CD8-positive, alpha-beta memory T cell (primary cell): ENCODE data around the gene IFNB1. TPM values are rescaled to one million over a fixed set of nuclear protein-coding genes. Genes with fewer than 3 reads are reported as not detected.

Experiments
- CTCF ChIA-PET: fragments of 350-600 bp; sonication (Branson Sonifier 250); formaldehyde crosslinking; loops from one replicate; lab custom pipeline; 2021; ENCODE audit warnings: antibody characterized with exemption; lab: Charles Lee
- POLR2A ChIA-PET: fragments of 350-600 bp; sonication (Branson Sonifier 250); formaldehyde crosslinking; loops from one replicate; lab custom pipeline; 2021; ENCODE audit warnings: antibody characterized with exemption; lab: Charles Lee
- DNase-seq, 5 donors: peaks; one replicate each; pipeline versions ENCODE4 v3.0.0 to v3.0.0-alpha.2; 2020 to 2022; ENCODE audit warnings: mixed read lengths in 1 of 5
- H3K27ac ChIP-seq: one replicate; pipeline ENCODE4 v1.7.0; 2013; ENCODE audit warnings: low read depth, mild to moderate bottlenecking, low read length, moderate library complexity
- H3K27me3 ChIP-seq: 2 replicates; pipeline ENCODE4 v1.7.0; 2013; ENCODE audit warnings: low read length, mild to moderate bottlenecking; ENCODE audit not compliant: insufficient read depth, poor library complexity, severe bottlenecking
- H3K36me3 ChIP-seq: 2 replicates; pipeline ENCODE4 v1.7.0; 2013; ENCODE audit warnings: mild to moderate bottlenecking, low read length, moderate library complexity; ENCODE audit not compliant: insufficient read depth
- H3K4me1 ChIP-seq: 2 replicates; pipeline ENCODE4 v1.7.0; 2013; ENCODE audit warnings: mild to moderate bottlenecking, low read length, moderate library complexity; ENCODE audit not compliant: insufficient read depth
- H3K4me3 ChIP-seq: 2 replicates; pipeline ENCODE4 v1.7.0; 2013; ENCODE audit warnings: mild to moderate bottlenecking, low read length
- H3K9me3 ChIP-seq: 2 replicates; pipeline ENCODE4 v1.7.0; 2013; ENCODE audit warnings: mild to moderate bottlenecking, low read length
- H3K27ac Mint-ChIP-seq, 8 donors: one replicate each; pipeline ENCODE4 v1.8.0; 2020 to 2021; ENCODE audit warnings: mixed read lengths in 8 of 8, mild to moderate bottlenecking in 6 of 8, inconsistent platforms in 3 of 8, moderate library complexity in 3 of 8
- H3K27me3 Mint-ChIP-seq, 2 donors: one replicate each; pipeline ENCODE4 v1.8.0; 2020 to 2021; ENCODE audit warnings: mixed read lengths in 2 of 2, mild to moderate bottlenecking in 1 of 2, moderate library complexity in 1 of 2
- H3K36me3 Mint-ChIP-seq, 3 donors: one replicate each; pipeline ENCODE4 v1.8.0; 2020 to 2021; ENCODE audit warnings: mixed read lengths in 3 of 3, inconsistent platforms in 1 of 3, mild to moderate bottlenecking in 1 of 3
- H3K4me1 Mint-ChIP-seq, 3 donors: one replicate each; pipeline ENCODE4 v1.8.0; 2020 to 2021; ENCODE audit warnings: mixed read lengths in 3 of 3, inconsistent platforms in 1 of 3, mild to moderate bottlenecking in 1 of 3
- H3K4me3 Mint-ChIP-seq, 7 donors: one replicate each; pipeline ENCODE4 v1.8.0; 2020 to 2021; ENCODE audit warnings: mixed read lengths in 7 of 7, mild to moderate bottlenecking in 6 of 7, moderate library complexity in 4 of 7, inconsistent platforms in 2 of 7
- H3K9me3 Mint-ChIP-seq, 5 donors: one replicate each; pipeline ENCODE4 v1.8.0; 2020 to 2022; ENCODE audit warnings: mixed read lengths in 5 of 5, mild to moderate bottlenecking in 3 of 5, moderate library complexity in 2 of 5, inconsistent platforms in 1 of 5
- polyA plus RNA-seq: library from polyadenylated mRNA; unstranded; fragments of 300-500 nt; fragmentation: Illumina TruSeq; gene quantifications from one replicate; pipeline ENCODE4 v1.2.3, GENCODE V29; 2021
- total RNA-seq, 2 experiments: library from RNA; stranded (reverse); gene quantifications; one replicate each; pipeline ENCODE4 v1.2.3, GENCODE V29; 2021

IFNB1 gene
- total and polyA plus RNA-seq, 3 experiments from 2014 or later = not detected

GRCh38 chr9:21102305-21102704, 24.6 kb upstream of the IFNB1 start:
- CTCF ChIA-PET = no interaction called here
- Histone ChIP-seq H3K27me3 (no peaks in the 10 kb centered on the region), H3K27ac (no peak overlapping the region), H3K36me3 (no peaks in the 10 kb centered on the region), H3K4me3 (no peak overlapping the region), H3K9me3 (no peaks in the 10 kb centered on the region), H3K4me1 (peaks cover 3% of the 10 kb centered on the region)
- H3K9me3 Mint-ChIP-seq = no peaks in the 10 kb centered on the region
- peaks cover 0 to 5% of the 10 kb centered on the region in 2 donors for H3K27me3 Mint-ChIP-seq
- no peak overlapping the region for H3K27ac Mint-ChIP-seq
- POLR2A ChIA-PET = interaction anchor here (0.6 kb wide), 1 partner anchor 1718 kb away, joined by 3 read pairs; no protein-coding TSS in a partner anchor
- DNase-seq = no peak
- H3K4me3 Mint-ChIP-seq = no peak overlapping the region
- no peaks in the 10 kb centered on the region for H3K36me3 Mint-ChIP-seq
- H3K4me1 Mint-ChIP-seq = peaks cover 9 to 14% (median 12%) of the 10 kb centered on the region in 3 donors

DNA sequence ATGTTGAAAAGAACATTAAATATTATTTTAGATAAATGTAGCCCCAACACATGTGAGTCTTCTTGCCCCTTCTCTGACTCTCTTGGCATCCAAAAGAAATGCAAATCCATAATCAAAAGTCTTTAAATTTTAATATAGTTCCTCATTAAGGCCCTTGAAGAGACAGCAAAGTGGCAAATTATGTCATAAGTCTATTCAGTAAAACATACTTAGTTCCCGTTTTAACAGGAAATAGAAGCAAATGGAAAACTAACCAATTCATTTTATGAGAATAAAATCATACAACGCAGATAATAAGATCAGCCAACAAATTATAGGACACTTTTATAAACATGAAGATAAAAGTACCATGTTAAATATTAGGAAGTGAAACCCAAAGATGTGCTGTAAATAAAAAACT, 20.1 kb upstream of the IFNB1 start:
- no peaks in the 10 kb centered on the region for H3K36me3 Mint-ChIP-seq
- no peak overlapping the region for H3K27ac ChIP-seq

DNA sequence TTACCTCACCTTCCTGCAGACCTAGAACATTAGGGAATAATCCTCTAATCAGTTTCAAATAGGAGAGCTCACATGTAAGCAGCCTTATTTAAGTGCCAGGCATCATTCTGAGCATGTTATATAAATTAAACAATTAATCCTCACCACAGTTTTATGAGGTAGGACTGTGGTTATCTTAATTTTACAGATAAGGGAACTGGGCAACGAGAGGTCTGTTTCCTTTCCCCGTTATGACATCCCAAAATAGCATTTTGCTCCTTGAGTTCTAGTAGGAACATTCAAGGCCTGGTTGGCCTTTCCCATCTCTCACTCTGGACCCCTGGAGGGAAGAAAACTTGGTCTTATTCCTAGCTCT, 19.1 kb upstream of the IFNB1 start:
- Histone ChIP-seq H3K27me3 (no peaks in the 10 kb centered on the region), H3K36me3 (no peaks in the 10 kb centered on the region), H3K9me3 (no peaks in the 10 kb centered on the region), H3K27ac (peak overlapping the region; percentile 47), H3K4me3 (peak overlapping the region; percentile 68), H3K4me1 (peaks cover 17% of the 10 kb centered on the region)
- POLR2A ChIA-PET = interaction anchor here (1.0 to 1.2 kb wide), 2 partner anchors 66 to 475 kb away, joined by 3 to 6 read pairs; partner anchors contain the start of genes HACD4 and MLLT3
- peaks cover 28 to 44% (median 38%) of the 10 kb centered on the region in 3 donors for H3K4me1 Mint-ChIP-seq
- CTCF ChIA-PET = interaction anchor here (0.9 to 2.2 kb wide), 3 partner anchors 14 to 18 kb away, joined by 3 to 13 read pairs (median 4); no protein-coding TSS in a partner anchor
- H3K27ac Mint-ChIP-seq = peak overlapping the region; percentile 86 to 95 (median 90)
- no peaks in the 10 kb centered on the region for H3K36me3 Mint-ChIP-seq
- no peak for DNase-seq
- no peaks in the 10 kb centered on the region for H3K27me3 Mint-ChIP-seq
- H3K4me3 Mint-ChIP-seq = peak overlapping the region; percentile 22 to 90 (median 75)
- H3K9me3 Mint-ChIP-seq = no peaks in the 10 kb centered on the region

More for the DNA sequence above, 20.1 kb upstream of the IFNB1 start:
- Mint-ChIP-seq H3K4me1 (peaks cover 28 to 37% (median 33%) of the 10 kb centered on the region in 3 donors), H3K4me3 (no peak overlapping the region), H3K9me3 (no peaks in the 10 kb centered on the region), H3K27me3 (no peaks in the 10 kb centered on the region), H3K27ac (peak overlapping the region in 1 of 8 donors; percentile 95)
- Histone ChIP-seq H3K4me3 (no peak overlapping the region), H3K9me3 (no peaks in the 10 kb centered on the region), H3K27me3 (no peaks in the 10 kb centered on the region), H3K4me1 (peaks cover 17% of the 10 kb centered on the region), H3K36me3 (no peaks in the 10 kb centered on the region)
- ChIA-PET CTCF (interaction anchor here (1.7 kb wide), 1 partner anchor 19 kb away, joined by 4 read pairs; no protein-coding TSS in a partner anchor), POLR2A (no interaction called here)
- no peak for DNase-seq

- peak overlapping the region; percentile 68 for H3K4me3 ChIP-seq
Observed at GRCh38 chr9:21096172-21096900, 18.6 kb upstream of the IFNB1 start.

GRCh38 chr9:21095561-21095960, 17.8 kb upstream of the IFNB1 start:
- POLR2A ChIA-PET = interaction anchor here (1.0 to 1.2 kb wide), 2 partner anchors 64 to 474 kb away, joined by 3 to 6 read pairs; partner anchors contain the start of genes HACD4 and MLLT3

More at GRCh38 chr9:21096172-21096900, 18.6 kb upstream of the IFNB1 start:
- Histone ChIP-seq H3K27me3 (no peaks in the 10 kb centered on the region), H3K4me1 (peaks cover 17% of the 10 kb centered on the region), H3K9me3 (no peaks in the 10 kb centered on the region), H3K36me3 (no peaks in the 10 kb centered on the region), H3K27ac (peak overlapping the region; percentile 47)
- ChIA-PET CTCF (interaction anchor here (0.8 to 2.2 kb wide), 5 partner anchors 10 to 18 kb away, joined by 3 to 13 read pairs (median 5); partner anchors contain the start of gene IFNB1), POLR2A (interaction anchor here (1.0 to 1.2 kb wide), 2 partner anchors 65 to 474 kb away, joined by 3 to 6 read pairs; partner anchors contain the start of genes HACD4 and MLLT3)
- H3K4me3 Mint-ChIP-seq = peak overlapping the region; percentile 22 to 90 (median 75)
- peak overlapping the region; percentile 86 to 95 (median 90) for H3K27ac Mint-ChIP-seq
- DNase-seq = peak; percentile 9 to 72 (median 57)
- peaks cover 28 to 44% (median 43%) of the 10 kb centered on the region in 3 donors for H3K4me1 Mint-ChIP-seq
- H3K27me3 Mint-ChIP-seq = no peaks in the 10 kb centered on the region
- H3K36me3 Mint-ChIP-seq = no peaks in the 10 kb centered on the region
- H3K9me3 Mint-ChIP-seq = no peaks in the 10 kb centered on the region

GRCh38 chr9:21086538-21086937, 8.8 kb upstream of the IFNB1 start:
- no peak overlapping the region for H3K4me3 Mint-ChIP-seq
- H3K4me1 ChIP-seq = peaks cover 11% of the 10 kb centered on the region
- H3K9me3 ChIP-seq = no peaks in the 10 kb centered on the region
- H3K36me3 Mint-ChIP-seq = peaks cover 0 to 15% (median 1%) of the 10 kb centered on the region in 3 donors
- H3K27ac ChIP-seq = no peak overlapping the region
- CTCF ChIA-PET = interaction anchor here (1.8 kb wide), 1 partner anchor 9 kb away, joined by 8 read pairs; no protein-coding TSS in a partner anchor
- H3K27me3 Mint-ChIP-seq = no peaks in the 10 kb centered on the region
- no peak for DNase-seq
- no peak overlapping the region for H3K27ac Mint-ChIP-seq
- POLR2A ChIA-PET = no interaction called here
- no peaks in the 10 kb centered on the region for H3K36me3 ChIP-seq
- no peaks in the 10 kb centered on the region for H3K27me3 ChIP-seq
- peaks cover 9 to 18% (median 13%) of the 10 kb centered on the region in 3 donors for H3K4me1 Mint-ChIP-seq
- peaks cover 2 to 15% (median 5%) of the 10 kb centered on the region in 5 donors for H3K9me3 Mint-ChIP-seq
- H3K4me3 ChIP-seq = no peak overlapping the region

More at GRCh38 chr9:21095561-21095960, 17.8 kb upstream of the IFNB1 start:
- CTCF ChIA-PET = interaction anchor here (0.8 to 2.2 kb wide), 3 partner anchors 9 to 17 kb away, joined by 5 to 13 read pairs (median 8); partner anchors contain the start of gene IFNB1
- no peaks in the 10 kb centered on the region for H3K36me3 Mint-ChIP-seq
- Histone ChIP-seq H3K27ac (no peak overlapping the region), H3K9me3 (no peaks in the 10 kb centered on the region), H3K36me3 (no peaks in the 10 kb centered on the region), H3K4me1 (peaks cover 17% of the 10 kb centered on the region), H3K4me3 (peak overlapping the region; percentile 68), H3K27me3 (no peaks in the 10 kb centered on the region)
- H3K4me1 Mint-ChIP-seq = peaks cover 23 to 40% (median 38%) of the 10 kb centered on the region in 3 donors
- no peaks in the 10 kb centered on the region for H3K27me3 Mint-ChIP-seq
- peak overlapping the region; percentile 86 to 95 (median 90) for H3K27ac Mint-ChIP-seq
- DNase-seq = no peak
- no peaks in the 10 kb centered on the region for H3K9me3 Mint-ChIP-seq
- H3K4me3 Mint-ChIP-seq = peak overlapping the region in 5 of 7 donors; percentile 35 to 80 (median 75)

DNA sequence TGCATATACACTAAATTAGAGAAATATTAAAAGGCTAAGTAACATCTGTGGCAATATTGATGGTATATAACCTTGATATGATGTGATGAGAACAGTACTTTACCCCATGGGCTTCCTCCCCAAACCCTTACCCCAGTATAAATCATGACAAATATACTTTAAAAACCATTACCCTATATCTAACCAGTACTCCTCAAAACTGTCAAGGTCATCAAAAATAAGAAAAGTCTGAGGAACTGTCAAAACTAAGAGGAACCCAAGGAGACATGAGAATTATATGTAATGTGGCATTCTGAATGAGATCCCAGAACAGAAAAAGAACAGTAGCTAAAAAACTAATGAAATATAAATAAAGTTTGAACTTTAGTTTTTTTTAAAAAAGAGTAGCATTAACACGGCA, 7.3 kb upstream of the IFNB1 start:
- ChIA-PET CTCF (no interaction called here), POLR2A (no interaction called here)
- no peaks in the 10 kb centered on the region for H3K27me3 ChIP-seq
- Mint-ChIP-seq H3K9me3 (peaks cover 2 to 15% (median 5%) of the 10 kb centered on the region in 5 donors), H3K27ac (no peak overlapping the region), H3K27me3 (no peaks in the 10 kb centered on the region), H3K36me3 (peaks cover 0 to 19% (median 1%) of the 10 kb centered on the region in 3 donors), H3K4me3 (no peak overlapping the region), H3K4me1 (peaks cover 15 to 24% (median 21%) of the 10 kb centered on the region in 3 donors)
- peaks cover 15% of the 10 kb centered on the region for H3K4me1 ChIP-seq
- H3K4me3 ChIP-seq = no peak overlapping the region
- H3K36me3 ChIP-seq = no peaks in the 10 kb centered on the region
- DNase-seq = no peak
- H3K27ac ChIP-seq = no peak overlapping the region
- no peaks in the 10 kb centered on the region for H3K9me3 ChIP-seq
